GM12878 (cell line): ENCODE measurements around the gene MYOM3. TPM values are rescaled to one million over a fixed set of nuclear protein-coding genes. Genes with fewer than 3 reads are reported as not detected.

Source experiments
- ATAC-seq: fragments of 200-7000 bp; cut with Tn5 transposase; 3 replicates; pipeline ENCODE4 v1.9.1; 2020; ENCODE audit warnings: mild to moderate bottlenecking, moderate library complexity
- BruUV-seq: library from RNA; stranded (reverse); fragments of 400-500 nt; replicated peaks from 2 replicates; lab custom pipeline; 2021; lab: Mats Ljungman, UMichigan
- CTCF ChIA-PET: fragments of 300-600 bp; sonication (Branson Sonifier 250); formaldehyde crosslinking; extraction: SDS; loops from one replicate; lab custom pipeline; 2021; ENCODE audit warnings: inconsistent platforms; lab: Yijun Ruan, JAX
- POLR2A ChIA-PET: fragments of 350-600 bp; formaldehyde crosslinking; extraction: SDS; loops from one replicate; lab custom pipeline; 2021; ENCODE audit warnings: inconsistent platforms; lab: Charles Lee
- RAD21 ChIA-PET: fragments of 300-600 bp; sonication (Branson Sonifier 250); formaldehyde crosslinking; loops from one replicate; lab custom pipeline; 2023; ENCODE audit warnings: antibody characterized with exemption; ENCODE audit not compliant: unreplicated experiment; lab: Charles Lee
- SMC1A ChIA-PET: fragments of 300-600 bp; sonication (Branson Sonifier 250); formaldehyde crosslinking; loops from one replicate; lab custom pipeline; 2023; ENCODE audit not compliant: unreplicated experiment, uncharacterized antibody; lab: Charles Lee
- DNase-seq: peaks from one replicate; pipeline ENCODE4 v3.0.0-alpha.2; 2011; ENCODE audit warnings: low read depth, low spot score
- FAIRE-seq: peaks from 3 replicates; lab custom pipeline; 2011; peaks lifted over from hg19 to GRCh38; lab: Jason Lieb, UNC
- H2AFZ ChIP-seq: 2 replicates; pipeline ENCODE4 v1.6.0; 2011; ENCODE audit warnings: low read depth, low read length, control low read depth; ENCODE audit not compliant: control insufficient read depth
- H3K27ac ChIP-seq: 2 replicates; pipeline ENCODE4 v1.5.1; 2011; ENCODE audit warnings: control low read depth; ENCODE audit not compliant: control insufficient read depth, insufficient read depth
- H3K27me3 ChIP-seq, 2 experiments: replicated peaks in 1 of 2; 2 replicates each; pipeline versions ENCODE4 v1.6.0 to v1.6.1; 2011; ENCODE audit warnings: low read length in 1 of 2; ENCODE audit not compliant: control insufficient read depth in 2 of 2, insufficient read depth in 2 of 2
- H3K36me3 ChIP-seq, 2 experiments: 2 replicates each; pipeline ENCODE4 v1.5.1; 2011; ENCODE audit warnings: low read length in 1 of 2; ENCODE audit not compliant: control insufficient read depth in 2 of 2, insufficient read depth in 2 of 2
- H3K4me1 ChIP-seq: 2 replicates; pipeline ENCODE4 v1.6.1; 2011; ENCODE audit warnings: mild to moderate bottlenecking, low read length, moderate library complexity, mixed read lengths; ENCODE audit not compliant: control insufficient read depth, insufficient read depth
- H3K4me2 ChIP-seq: 2 replicates; pipeline ENCODE4 v1.6.0; 2011; ENCODE audit warnings: control low read depth; ENCODE audit not compliant: control insufficient read depth, insufficient read depth
- H3K4me3 ChIP-seq: fragments of 200-600 bp; sonication (generic); 2 replicates; pipeline ENCODE4 v1.5.1; 2016
- H3K79me2 ChIP-seq: 2 replicates; pipeline ENCODE4 v1.6.0; 2011; ENCODE audit warnings: low read length; ENCODE audit not compliant: control insufficient read depth, insufficient read depth
- H3K9ac ChIP-seq: 2 replicates; pipeline ENCODE4 v1.8.0; 2011; ENCODE audit warnings: low read length, control low read depth, mixed read lengths; ENCODE audit not compliant: control insufficient read depth, insufficient read depth
- H3K9me3 ChIP-seq: replicated peaks from 3 replicates; pipeline ENCODE4 v1.5.1; 2011; ENCODE audit warnings: mild to moderate bottlenecking, low read length; ENCODE audit not compliant: control insufficient read depth, insufficient read depth
- H4K20me1 ChIP-seq: 2 replicates; pipeline ENCODE4 v1.6.0; 2011; ENCODE audit not compliant: control insufficient read depth, insufficient read depth
- E4F1 ChIP-seq: fragments of 450-650 bp; IDR thresholded peaks from 2 replicates; pipeline ENCODE4 v1.6.1; 2018; ENCODE audit warnings: borderline replicate concordance, mild to moderate bottlenecking; ENCODE audit not compliant: partially characterized antibody
- NKRF ChIP-seq: fragments of 450-650 bp; conservative IDR thresholded peaks from 2 replicates; pipeline ENCODE4 v1.6.1; 2017; ENCODE audit warnings: mild to moderate bottlenecking, moderate library complexity
- SREBF1 ChIP-seq: IDR thresholded peaks from 2 replicates; pipeline ENCODE4 v1.6.1; 2012; ENCODE audit warnings: mild to moderate bottlenecking, low read length
- STAT1 ChIP-seq: fragments of 450-650 bp; conservative IDR thresholded peaks from 2 replicates; pipeline ENCODE4 v1.6.1; 2014; ENCODE audit warnings: antibody characterized with exemption, mild to moderate bottlenecking
- TAF1 ChIP-seq: IDR thresholded peaks from 2 replicates; pipeline ENCODE4 v1.6.1; 2011; ENCODE audit warnings: mild to moderate bottlenecking, low read depth, low read length, borderline replicate concordance
- USF2 ChIP-seq: IDR thresholded peaks from 2 replicates; pipeline ENCODE4 v1.6.1; 2011; ENCODE audit warnings: low read depth, low read length, improper control_type of control experiment, borderline replicate concordance
- WGBS: methylation state at CpG from one replicate; pipeline ENCODE4 v1.1.6; 2016; ENCODE audit warnings: low lambda C conversion rate; ENCODE audit not compliant: insufficient replicate concordance, insufficient coverage; ENCODE audit errors: missing lambda C conversion rate; 5-methylcytosine and 5-hydroxymethylcytosine counted together
- in situ Hi-C: fragments of 300-500 bp; cut with MboI; formaldehyde crosslinking; loops from 9 replicates; pipeline ENCODE4 v1.14.3; 2018; ENCODE audit warnings: mixed read lengths
- intact Hi-C: fragments of 100-400 bp; cut with micrococcal nuclease; formaldehyde crosslinking; loops from one replicate; pipeline ENCODE4 v1.14.2; 2022; ENCODE audit not compliant: unreplicated experiment
- polyA plus RNA-seq, 11 experiments: library from polyadenylated mRNA; depleted of rRNA in 4 of 11; unstranded in 6 of 11; stranded (reverse) in 5 of 11; fragments of >200 nt; fragmentation: Nextera tagmentation in 4 of 11; fragmentation: Illumina TruSeq in 1 of 11; extraction: Ambion mirVana in 4 of 11; extraction: Trizol in 1 of 11; gene quantifications; 1 replicate in 1 of 11; 2 replicates in 10 of 11; pipeline versions ENCODE4 v1.2.1 to v1.2.3, GENCODE V29; 2011 to 2016; ENCODE audit warnings: inconsistent platforms in 2 of 11, missing spikeins in 2 of 11, low read depth in 1 of 11
- total RNA-seq, 4 experiments: library from RNA; depleted of rRNA in 3 of 4; stranded (reverse); fragments of >200 nt in 3 of 4; fragmentation: Illumina TruSeq in 1 of 4; extraction: Trizol in 1 of 4; gene quantifications; 2 replicates each; pipeline versions ENCODE4 v1.2.1 to v1.2.3, GENCODE V29; 2013 to 2021

The MYOM3 gene
- total and polyA plus RNA-seq, 10 of the 15 experiments (the other 5 are each of a cell fraction or from before 2014, with no cell fraction given), result 0.06 TPM; not detected in 9

GRCh38 chr1:24080131-24080530 lies 31.8 kb downstream of the MYOM3 start (continued):
- TF ChIP-seq NKRF, result no peak
- no peak for TF ChIP-seq STAT1
- TF ChIP-seq, all 136 proteins: peak for 0

GRCh38 chr1:24077278-24077978 lies 34.5 kb downstream of the MYOM3 start:
- Histone ChIP-seq H3K27ac (no peak overlapping the region), H3K27me3 (peaks cover 0 to 2% of the 10 kb centered on the region in 2 experiments; a peak in 2 of 4 replicates), H4K20me1 (no peaks in the 10 kb centered on the region), H3K4me1 (no peaks in the 10 kb centered on the region), H2AFZ (no peak overlapping the region), H3K79me2 (no peaks in the 10 kb centered on the region), H3K4me2 (no peak overlapping the region), H3K9me3 (no peaks in the 10 kb centered on the region), H3K36me3 (no peaks in the 10 kb centered on the region), H3K9ac (no peak overlapping the region)
- intact Hi-C loops, result no loop called here
- no peak for DNase-seq
- ChIA-PET CTCF (no interaction called here), SMC1A (no interaction called here), POLR2A (no interaction called here)
- in situ Hi-C loops, result no loop called here
- no TSS peak for BruUV-seq
- 67% methylated on average over 16 of the region's 16 CpGs for WGBS
- FAIRE-seq, result no peak
- TF ChIP-seq E4F1 (no peak), SREBF1 (no peak), TAF1 (no peak), USF2 (no peak)
- TF ChIP-seq, all 136 proteins: peak for 0
- no peak overlapping the region for H3K4me3 ChIP-seq
- RAD21 ChIA-PET, result no interaction called here
- ATAC-seq, result no peak
